Gastrocnemius medialis (tissue), 4 donors: ENCODE measurements around the gene YJU2.

Experiments used
- POLR2A ChIP-seq, 2 donors: fragments of 450-650 bp; IDR thresholded peaks; one replicate each; pipeline ENCODE4 v1.6.1; 2017; ENCODE audit warnings: antibody characterized with exemption in 2 of 2, mild to moderate bottlenecking in 2 of 2, moderate library complexity in 2 of 2
- TF ChIP-seq, protein P1 (sequence below), 5 experiments: fragments of 450-650 bp in 3 of 5; fragments of 200-600 bp in 2 of 5; sonication (generic) in 2 of 5; IDR thresholded peaks in 4 of 5; conservative IDR thresholded peaks in 1 of 5; 1 replicate in 4 of 5; 2 replicates in 1 of 5; pipeline ENCODE4 v1.5.1; 2016 to 2019; ENCODE audit warnings: antibody characterized with exemption in 5 of 5, mild to moderate bottlenecking in 3 of 5, moderate library complexity in 3 of 5

GRCh38 chr19:4206818-4207484 is 39.9 kb upstream of the YJU2 start:
- TF ChIP-seq, protein P1, sequence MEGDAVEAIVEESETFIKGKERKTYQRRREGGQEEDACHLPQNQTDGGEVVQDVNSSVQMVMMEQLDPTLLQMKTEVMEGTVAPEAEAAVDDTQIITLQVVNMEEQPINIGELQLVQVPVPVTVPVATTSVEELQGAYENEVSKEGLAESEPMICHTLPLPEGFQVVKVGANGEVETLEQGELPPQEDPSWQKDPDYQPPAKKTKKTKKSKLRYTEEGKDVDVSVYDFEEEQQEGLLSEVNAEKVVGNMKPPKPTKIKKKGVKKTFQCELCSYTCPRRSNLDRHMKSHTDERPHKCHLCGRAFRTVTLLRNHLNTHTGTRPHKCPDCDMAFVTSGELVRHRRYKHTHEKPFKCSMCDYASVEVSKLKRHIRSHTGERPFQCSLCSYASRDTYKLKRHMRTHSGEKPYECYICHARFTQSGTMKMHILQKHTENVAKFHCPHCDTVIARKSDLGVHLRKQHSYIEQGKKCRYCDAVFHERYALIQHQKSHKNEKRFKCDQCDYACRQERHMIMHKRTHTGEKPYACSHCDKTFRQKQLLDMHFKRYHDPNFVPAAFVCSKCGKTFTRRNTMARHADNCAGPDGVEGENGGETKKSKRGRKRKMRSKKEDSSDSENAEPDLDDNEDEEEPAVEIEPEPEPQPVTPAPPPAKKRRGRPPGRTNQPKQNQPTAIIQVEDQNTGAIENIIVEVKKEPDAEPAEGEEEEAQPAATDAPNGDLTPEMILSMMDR (IDR thresholded peaks at IDR 0.05 in 4 of 5, conservative IDR thresholded peaks at IDR 0.05 in 1 of 5) = no peak
- TF ChIP-seq POLR2A (IDR thresholded peaks at IDR 0.05) = no peak
